GM18502 (cell line): ENCODE measurements around the gene USP19.

Source experiments
- ATAC-seq: cut with Tn5 transposase; IDR thresholded peaks from one replicate; pipeline ENCODE4 v1.9.1; 2021; ENCODE audit warnings: mild to moderate bottlenecking; ENCODE audit not compliant: unreplicated experiment, poor library complexity

Gene USP19

GRCh38 chr3:49104427-49105291, 16.0 kb downstream of the USP19 start, which contains the start of gene QARS1:
TSS of gene QARS1 (minus strand) at chr3:49104757. CDS start at chr3:49104733, 24 bp downstream.
- peak; percentile 89 for ATAC-seq

- ATAC-seq = no peak
Observed at GRCh38 chr3:49104052-49104426, 16.6 kb downstream of the USP19 start.

- ATAC-seq = no peak
Observed at GRCh38 chr3:49100046-49100615, 20.5 kb downstream of the USP19 start.

- no peak for ATAC-seq
Observed at GRCh38 chr3:49098910-49099630, 21.6 kb downstream of the USP19 start.

- ATAC-seq = no peak
Observed at GRCh38 chr3:49098429-49098828, 22.2 kb downstream of the USP19 start.

- peak; percentile 77 for ATAC-seq
Observed at GRCh38 chr3:49093853-49094767, 26.5 kb downstream of the USP19 start, which contains the start of gene QRICH1. TSS of gene QRICH1 (minus strand) at chr3:49094071. CDS start at chr3:49077017, 17,054 bp downstream.

- ATAC-seq = peak; percentile 40
Observed at GRCh38 chr3:49092938-49093852, 27.4 kb downstream of the USP19 start.

- ATAC-seq = no peak
Observed at GRCh38 chr3:49081429-49081828, 39.2 kb downstream of the USP19 start.

GRCh38 chr3:49079270-49079669, 41.4 kb downstream of the USP19 start:
- no peak for ATAC-seq

GRCh38 chr3:49076646-49077045, 44.0 kb downstream of the USP19 start:
- no peak for ATAC-seq

GRCh38 chr3:49076116-49076515, 44.5 kb downstream of the USP19 start:
- no peak for ATAC-seq
